AG09309 (cell line): ENCODE measurements around the gene JARID2.

Source experiments
- DNase-seq: peaks from one replicate; pipeline ENCODE4 v3.0.0-alpha.2; 2010; ENCODE audit warnings: low read depth
- H3K4me3 ChIP-seq: 2 replicates; pipeline ENCODE4 v1.5.1; 2011; ENCODE audit warnings: mild to moderate bottlenecking, low read depth, low read length, moderate library complexity; ENCODE audit not compliant: control insufficient read depth
- TF ChIP-seq, protein P1 (sequence below): IDR thresholded peaks from 2 replicates; pipeline ENCODE4 v1.5.1; 2011; ENCODE audit warnings: mild to moderate bottlenecking, low read depth, low read length, inconsistent platforms; ENCODE audit not compliant: insufficient read depth, control insufficient read depth; ENCODE audit errors: missing control alignments

JARID2 gene

DNA sequence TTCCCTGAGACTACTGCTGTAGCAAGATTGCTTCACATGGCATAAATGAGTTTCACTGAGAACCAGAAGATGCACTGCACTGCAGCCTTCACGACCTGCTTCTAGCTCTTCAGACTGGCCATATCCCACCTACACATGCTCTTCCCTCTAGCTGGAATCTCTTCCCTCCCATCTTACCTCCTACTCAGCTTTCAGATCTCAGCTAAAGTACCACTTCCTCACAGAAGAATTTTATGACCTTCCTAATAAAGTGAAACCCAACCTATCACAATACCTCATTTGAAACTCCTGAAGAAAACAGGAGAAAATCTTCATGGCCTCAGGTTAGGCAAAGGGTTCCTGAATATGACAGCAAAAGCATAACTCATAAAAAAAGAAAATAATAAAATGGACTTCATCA is 317.1 kb downstream of the JARID2 start:
- DNase-seq = no peak
- H3K4me3 ChIP-seq = no peak overlapping the region
- TF ChIP-seq, protein P1, sequence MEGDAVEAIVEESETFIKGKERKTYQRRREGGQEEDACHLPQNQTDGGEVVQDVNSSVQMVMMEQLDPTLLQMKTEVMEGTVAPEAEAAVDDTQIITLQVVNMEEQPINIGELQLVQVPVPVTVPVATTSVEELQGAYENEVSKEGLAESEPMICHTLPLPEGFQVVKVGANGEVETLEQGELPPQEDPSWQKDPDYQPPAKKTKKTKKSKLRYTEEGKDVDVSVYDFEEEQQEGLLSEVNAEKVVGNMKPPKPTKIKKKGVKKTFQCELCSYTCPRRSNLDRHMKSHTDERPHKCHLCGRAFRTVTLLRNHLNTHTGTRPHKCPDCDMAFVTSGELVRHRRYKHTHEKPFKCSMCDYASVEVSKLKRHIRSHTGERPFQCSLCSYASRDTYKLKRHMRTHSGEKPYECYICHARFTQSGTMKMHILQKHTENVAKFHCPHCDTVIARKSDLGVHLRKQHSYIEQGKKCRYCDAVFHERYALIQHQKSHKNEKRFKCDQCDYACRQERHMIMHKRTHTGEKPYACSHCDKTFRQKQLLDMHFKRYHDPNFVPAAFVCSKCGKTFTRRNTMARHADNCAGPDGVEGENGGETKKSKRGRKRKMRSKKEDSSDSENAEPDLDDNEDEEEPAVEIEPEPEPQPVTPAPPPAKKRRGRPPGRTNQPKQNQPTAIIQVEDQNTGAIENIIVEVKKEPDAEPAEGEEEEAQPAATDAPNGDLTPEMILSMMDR = no peak

DNA sequence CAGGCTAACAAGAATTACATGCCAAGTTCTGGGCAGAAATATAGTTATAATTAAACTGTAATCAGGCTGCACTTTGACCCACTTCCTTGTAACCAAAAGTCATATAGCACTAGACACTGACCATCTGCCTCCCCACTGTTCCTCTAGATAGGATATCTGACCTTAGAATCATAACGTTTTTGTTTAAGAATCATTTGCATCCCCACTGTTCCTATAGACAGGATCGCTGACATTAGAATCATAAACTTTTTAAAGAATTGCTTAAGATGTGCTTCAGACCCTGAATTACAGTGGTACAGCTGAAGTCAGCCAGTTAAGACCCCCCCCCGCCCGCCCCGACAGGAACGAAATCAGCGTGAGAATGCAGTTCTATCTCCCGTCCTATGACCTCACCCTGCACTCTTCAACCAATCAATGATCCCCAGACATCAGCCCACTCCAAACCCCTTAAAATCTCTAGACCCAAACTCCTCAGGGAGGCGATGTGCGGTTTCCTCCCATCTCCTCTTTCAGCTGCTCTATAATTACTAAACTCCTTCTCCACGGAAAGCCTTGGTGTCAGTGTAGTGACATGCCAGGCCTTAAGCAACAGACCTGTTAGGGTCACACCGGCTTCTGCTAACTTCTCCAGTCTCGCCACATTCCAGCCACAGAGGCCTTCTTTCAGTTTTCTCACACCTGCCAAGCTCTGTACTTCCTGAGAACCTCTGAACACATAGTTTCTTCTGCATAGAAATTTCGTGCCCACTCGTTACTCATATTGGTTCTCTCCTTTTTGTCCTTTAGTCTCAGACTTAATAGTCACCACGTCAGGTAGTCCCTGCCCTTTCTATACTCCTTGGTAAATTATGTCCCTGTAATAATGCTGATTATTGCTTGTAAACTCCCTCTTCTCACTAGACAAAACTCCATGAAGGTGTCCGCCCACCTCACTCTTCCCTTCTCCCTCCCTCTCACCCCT is 323.4 kb downstream of the JARID2 start:
- TF ChIP-seq, protein P1 = no peak
- H3K4me3 ChIP-seq = no peak overlapping the region
- no peak for DNase-seq

DNA sequence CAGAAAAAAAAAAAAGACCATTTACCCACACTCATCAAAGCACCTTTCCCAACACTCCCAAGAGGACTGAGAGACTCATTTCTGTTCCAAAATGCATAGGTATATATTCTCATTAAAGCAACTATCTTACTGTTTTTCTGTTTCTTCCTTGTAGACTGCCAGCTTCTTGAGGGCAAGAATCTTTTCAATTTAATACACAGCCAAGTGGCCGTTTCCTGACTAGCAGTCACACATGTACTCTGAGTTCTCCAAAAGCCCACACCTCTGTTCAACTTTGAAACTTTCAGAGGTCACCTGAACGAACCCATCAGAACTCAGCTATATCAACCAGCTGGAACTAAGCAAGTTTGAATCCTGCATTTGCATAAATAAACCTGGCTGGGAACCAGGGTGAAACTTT is 324.3 kb downstream of the JARID2 start:
- H3K4me3 ChIP-seq = no peak overlapping the region
- TF ChIP-seq, protein P1 = no peak
- no peak for DNase-seq
